Hepatocyte (in vitro differentiated cells): Measurements from ENCODE around the gene MUC20. TPM values are rescaled to one million over a fixed set of nuclear protein-coding genes. Genes with fewer than 3 reads are reported as not detected.
"Not testable (repeated sequence)": the region's sequence is repeated elsewhere in the genome, so short reads cannot be mapped to it uniquely, and the experiment has no call there.

Source experiments
- DNase-seq: peaks from one replicate; pipeline ENCODE4 v3.0.0-alpha.2; 2016; ENCODE audit warnings: low spot score
- H2AFZ ChIP-seq: fragments of 200-600 bp; sonication (generic); 2 replicates; pipeline ENCODE4 v1.6.0; 2016; ENCODE audit warnings: antibody characterized with exemption, mild to moderate bottlenecking
- H3K27ac ChIP-seq: fragments of 200-600 bp; sonication (generic); 2 replicates; pipeline ENCODE4 v1.5.1; 2016; ENCODE audit warnings: mild to moderate bottlenecking
- H3K27me3 ChIP-seq: fragments of 200-600 bp; sonication (generic); 2 replicates; pipeline ENCODE4 v1.6.1; 2016
- H3K36me3 ChIP-seq: fragments of 200-600 bp; sonication (generic); replicated peaks from 2 replicates; pipeline ENCODE4 v1.5.1; 2016; ENCODE audit warnings: low read depth; ENCODE audit not compliant: insufficient read depth
- H3K4me1 ChIP-seq: fragments of 200-600 bp; sonication (generic); 2 replicates; pipeline ENCODE4 v1.5.1; 2016; ENCODE audit warnings: mild to moderate bottlenecking, moderate library complexity; ENCODE audit not compliant: insufficient read depth
- H3K4me2 ChIP-seq: fragments of 200-600 bp; sonication (generic); 2 replicates; pipeline ENCODE4 v1.6.0; 2016
- H3K4me3 ChIP-seq: fragments of 200-600 bp; sonication (generic); 2 replicates; pipeline ENCODE4 v1.5.1; 2016; ENCODE audit warnings: mild to moderate bottlenecking
- H3K79me2 ChIP-seq: fragments of 200-600 bp; sonication (generic); 2 replicates; pipeline ENCODE4 v1.6.0; 2017; ENCODE audit warnings: mild to moderate bottlenecking
- H3K9me2 ChIP-seq: fragments of 200-600 bp; sonication (generic); replicated peaks from 2 replicates; pipeline ENCODE4 v1.6.0; 2017; ENCODE audit warnings: mild to moderate bottlenecking; ENCODE audit not compliant: insufficient read depth
- H3K9me3 ChIP-seq: fragments of 200-600 bp; sonication (generic); 2 replicates; pipeline ENCODE4 v1.5.1; 2016; ENCODE audit warnings: low read depth, mild to moderate bottlenecking
- H4K20me1 ChIP-seq: fragments of 200-600 bp; sonication (generic); 2 replicates; pipeline ENCODE4 v1.6.0; 2016; ENCODE audit warnings: mild to moderate bottlenecking; ENCODE audit not compliant: insufficient read depth, poor library complexity, severe bottlenecking
- EZH2 ChIP-seq: fragments of 200-600 bp; sonication (generic); IDR thresholded peaks from 2 replicates; pipeline ENCODE4 v1.6.1; 2016; ENCODE audit warnings: antibody characterized with exemption, mild to moderate bottlenecking, borderline replicate concordance
- EZH2phosphoT487 ChIP-seq: fragments of 200-600 bp; sonication (generic); IDR thresholded peaks from one replicate; pipeline ENCODE4 v1.6.1; 2018; ENCODE audit warnings: antibody characterized with exemption, mild to moderate bottlenecking, low read depth, moderate library complexity; ENCODE audit not compliant: unreplicated experiment, severe bottlenecking
- WGBS: methylation state at CpG from one replicate; pipeline ENCODE4 v1.1.6; 2016; ENCODE audit warnings: low lambda C conversion rate; ENCODE audit errors: missing lambda C conversion rate; 5-methylcytosine and 5-hydroxymethylcytosine counted together
- polyA plus RNA-seq: library from polyadenylated mRNA; unstranded; fragments of >200 nt; fragmentation: Nextera tagmentation; extraction: Ambion mirVana; gene quantifications from 2 replicates; pipeline ENCODE4 v1.2.1, GENCODE V29; 2016
- total RNA-seq: library from RNA; depleted of rRNA; stranded (reverse); fragments of >200 nt; gene quantifications from 2 replicates; pipeline ENCODE4 v1.2.3, GENCODE V29; 2014
- TF ChIP-seq, protein P1 (sequence below): fragments of 200-600 bp; sonication (generic); IDR thresholded peaks from 2 replicates; pipeline ENCODE4 v1.5.1; 2016; ENCODE audit warnings: antibody characterized with exemption, mild to moderate bottlenecking; ENCODE audit not compliant: poor library complexity

The MUC20 gene
- total and polyA plus RNA-seq, 2 experiments from 2014 or later = 4.5 to 8.2 TPM

DNA sequence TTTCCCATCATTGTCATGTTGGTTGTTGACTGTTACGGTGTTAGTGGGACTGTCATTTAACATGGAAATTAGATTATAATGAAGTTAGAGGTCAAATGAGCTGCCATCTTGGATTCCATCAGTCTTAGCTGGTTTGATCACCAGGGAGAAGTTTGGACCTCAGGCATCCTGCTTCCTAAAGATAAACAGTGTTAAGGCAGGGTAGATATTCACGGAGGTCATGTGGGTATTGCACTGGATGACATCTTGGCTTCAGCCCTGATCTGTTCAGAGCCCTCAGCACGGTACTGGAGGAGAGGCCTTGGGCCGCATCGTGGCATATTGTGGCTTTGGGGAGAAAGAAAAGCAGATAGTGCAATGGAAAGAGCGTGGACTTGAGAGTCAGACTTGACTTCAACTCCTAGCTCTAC lies 11.1 kb upstream of the MUC20 start:
- H3K9me3 ChIP-seq = no peaks in the 10 kb centered on the region
- H3K9me2 ChIP-seq = no peaks in the 10 kb centered on the region
- H3K4me1 ChIP-seq = no peaks in the 10 kb centered on the region
- DNase-seq = no peak
- no peak overlapping the region for H3K27ac ChIP-seq
- H4K20me1 ChIP-seq = no peaks in the 10 kb centered on the region
- no peak overlapping the region for H3K4me3 ChIP-seq
- TF ChIP-seq EZH2phosphoT487 (no peak), EZH2 (no peak)
- TF ChIP-seq, protein P1, sequence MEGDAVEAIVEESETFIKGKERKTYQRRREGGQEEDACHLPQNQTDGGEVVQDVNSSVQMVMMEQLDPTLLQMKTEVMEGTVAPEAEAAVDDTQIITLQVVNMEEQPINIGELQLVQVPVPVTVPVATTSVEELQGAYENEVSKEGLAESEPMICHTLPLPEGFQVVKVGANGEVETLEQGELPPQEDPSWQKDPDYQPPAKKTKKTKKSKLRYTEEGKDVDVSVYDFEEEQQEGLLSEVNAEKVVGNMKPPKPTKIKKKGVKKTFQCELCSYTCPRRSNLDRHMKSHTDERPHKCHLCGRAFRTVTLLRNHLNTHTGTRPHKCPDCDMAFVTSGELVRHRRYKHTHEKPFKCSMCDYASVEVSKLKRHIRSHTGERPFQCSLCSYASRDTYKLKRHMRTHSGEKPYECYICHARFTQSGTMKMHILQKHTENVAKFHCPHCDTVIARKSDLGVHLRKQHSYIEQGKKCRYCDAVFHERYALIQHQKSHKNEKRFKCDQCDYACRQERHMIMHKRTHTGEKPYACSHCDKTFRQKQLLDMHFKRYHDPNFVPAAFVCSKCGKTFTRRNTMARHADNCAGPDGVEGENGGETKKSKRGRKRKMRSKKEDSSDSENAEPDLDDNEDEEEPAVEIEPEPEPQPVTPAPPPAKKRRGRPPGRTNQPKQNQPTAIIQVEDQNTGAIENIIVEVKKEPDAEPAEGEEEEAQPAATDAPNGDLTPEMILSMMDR = no peak
- no peaks in the 10 kb centered on the region for H3K36me3 ChIP-seq
- 93% methylated on average over 6 of the region's 6 CpGs for WGBS
- H3K4me2 ChIP-seq = no peak overlapping the region
- H3K79me2 ChIP-seq = no peaks in the 10 kb centered on the region
- H2AFZ ChIP-seq = no peak overlapping the region
- no peaks in the 10 kb centered on the region for H3K27me3 ChIP-seq

DNA sequence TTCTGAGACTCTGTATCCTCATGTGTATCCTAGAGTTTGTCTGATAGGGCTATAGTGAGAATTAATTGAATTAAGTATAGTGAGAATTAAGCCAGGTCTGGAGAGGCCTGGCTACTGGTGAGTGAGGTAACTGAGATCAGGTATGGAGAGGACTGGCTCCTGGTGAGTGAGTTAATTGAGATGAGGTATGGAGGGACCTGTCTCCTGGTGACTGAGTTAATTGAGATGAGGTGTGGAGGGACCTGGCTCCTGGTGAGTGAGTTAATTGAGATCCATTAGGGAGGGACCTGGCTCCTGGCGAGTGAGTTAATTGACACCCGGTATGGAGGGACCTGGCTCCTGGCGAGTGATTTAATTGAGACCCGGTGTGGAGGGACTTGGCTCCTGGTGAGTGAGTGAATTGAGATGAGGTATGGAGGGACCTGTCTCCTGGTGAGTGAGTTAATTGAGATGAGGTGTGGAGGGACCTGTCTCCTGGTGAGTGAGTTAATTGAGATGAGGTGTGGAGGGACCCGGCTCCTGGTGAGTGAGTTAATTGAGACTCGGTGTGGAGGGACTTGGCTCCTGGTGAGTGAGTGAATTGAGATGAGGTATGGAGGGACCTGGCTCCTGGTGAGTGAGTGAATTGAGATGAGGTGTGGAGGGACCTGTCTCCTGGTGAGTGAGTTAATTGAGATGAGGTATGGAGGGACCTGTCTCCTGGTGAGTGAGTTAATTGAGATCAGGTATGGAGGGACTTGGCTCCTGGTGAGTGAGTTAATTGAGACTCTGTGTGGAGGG lies 10.5 kb upstream of the MUC20 start:
- DNase-seq, H3K36me3 ChIP-seq, H3K9me2 ChIP-seq, H3K27me3 ChIP-seq, H3K9me3 ChIP-seq, H4K20me1 ChIP-seq, H3K79me2 ChIP-seq, H3K4me1 ChIP-seq, H3K4me3 ChIP-seq, H2AFZ ChIP-seq, H3K27ac ChIP-seq, H3K4me2 ChIP-seq: not testable (repeated sequence)
- WGBS = 51% methylated on average over 6 of the region's 6 CpGs

DNA sequence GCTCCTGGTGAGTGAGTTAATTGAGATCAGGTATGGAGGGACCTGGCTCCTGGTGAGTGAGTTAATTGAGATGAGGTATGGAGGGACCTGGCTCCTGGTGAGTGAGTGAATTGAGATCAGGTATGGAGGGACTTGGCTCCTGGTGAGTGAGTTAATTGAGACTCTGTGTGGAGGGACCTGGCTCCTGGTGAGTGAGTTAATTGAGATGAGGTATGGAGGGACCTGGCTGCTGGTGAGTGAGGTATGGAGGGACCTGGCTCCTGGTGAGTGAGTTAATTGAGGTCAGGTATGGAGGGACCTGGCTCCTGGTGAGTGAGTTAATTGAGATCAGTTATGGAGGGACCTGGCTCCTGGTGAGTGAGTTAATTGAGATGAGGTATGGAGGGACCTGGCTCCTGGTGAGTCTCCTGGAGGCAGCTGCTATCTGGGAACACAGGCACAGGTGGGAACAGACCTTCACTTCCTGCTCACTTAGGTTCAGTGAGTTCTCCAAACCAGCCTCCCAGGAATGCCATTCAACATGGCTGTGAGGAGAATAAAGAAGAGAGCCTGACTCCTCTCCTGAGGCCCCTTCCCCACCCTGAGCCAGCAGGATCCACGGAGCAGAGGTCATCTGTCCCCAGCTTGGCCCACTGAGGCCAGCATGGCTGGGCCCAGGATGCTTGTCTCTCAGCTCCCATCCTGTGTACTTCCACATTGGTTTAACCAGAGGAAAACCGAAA lies 9.5 kb upstream of the MUC20 start:
- H3K9me3 ChIP-seq, H3K36me3 ChIP-seq, H3K27me3 ChIP-seq, H3K4me1 ChIP-seq, H3K4me2 ChIP-seq, H4K20me1 ChIP-seq, H3K79me2 ChIP-seq, H3K4me3 ChIP-seq, H3K9me2 ChIP-seq, H3K27ac ChIP-seq, H2AFZ ChIP-seq, DNase-seq: not testable (repeated sequence)
- WGBS = 72% methylated on average over 2 of the region's 2 CpGs

DNA sequence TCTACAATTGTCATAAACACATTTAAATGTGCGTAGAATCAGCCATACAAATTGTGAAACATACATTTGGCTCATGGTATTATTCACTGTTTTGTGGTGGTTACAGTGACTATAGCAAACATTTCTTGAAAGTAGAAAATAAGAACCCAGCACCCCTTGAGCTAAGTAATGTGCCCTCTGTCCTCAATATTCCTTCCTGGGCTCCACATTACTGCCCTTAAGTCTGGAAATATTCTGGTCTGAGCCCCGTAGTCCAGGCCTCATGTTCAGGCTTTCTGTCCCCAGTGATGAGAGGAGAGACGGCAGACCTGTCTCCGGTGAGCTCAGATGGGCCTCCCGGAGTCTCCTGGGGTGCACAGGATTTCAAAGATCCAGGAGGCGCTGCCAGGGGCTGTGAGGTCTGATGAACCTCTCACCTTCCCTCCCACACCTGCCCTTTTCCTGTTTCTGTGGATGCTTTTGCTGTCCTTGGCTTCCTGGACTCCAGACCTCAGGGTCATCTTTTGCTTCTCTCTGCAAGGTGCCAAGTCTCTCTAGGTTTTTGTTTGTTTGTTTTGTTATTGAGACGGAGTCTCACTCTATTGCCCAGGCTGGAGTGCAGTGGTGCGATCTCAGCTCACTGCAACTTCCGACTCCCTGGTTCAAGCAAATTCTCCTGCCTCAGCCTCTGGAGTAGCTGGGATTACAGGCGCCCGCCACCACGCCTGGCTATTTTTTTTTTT lies 8.8 kb upstream of the MUC20 start:
- H3K4me3 ChIP-seq = no peak overlapping the region
- H3K9me2 ChIP-seq = no peaks in the 10 kb centered on the region
- H3K27ac ChIP-seq = no peak overlapping the region
- H2AFZ ChIP-seq = no peak overlapping the region
- H3K27me3 ChIP-seq = no peaks in the 10 kb centered on the region
- peaks cover 6% of the 10 kb centered on the region for H3K4me1 ChIP-seq
- TF ChIP-seq EZH2phosphoT487 (no peak), EZH2 (no peak)
- TF ChIP-seq, protein P1 = no peak
- no peak for DNase-seq
- no peaks in the 10 kb centered on the region for H3K36me3 ChIP-seq
- no peaks in the 10 kb centered on the region for H3K79me2 ChIP-seq
- H4K20me1 ChIP-seq = no peaks in the 10 kb centered on the region
- 87% methylated on average over 12 of the region's 12 CpGs for WGBS
- no peak overlapping the region for H3K4me2 ChIP-seq
- no peaks in the 10 kb centered on the region for H3K9me3 ChIP-seq

DNA sequence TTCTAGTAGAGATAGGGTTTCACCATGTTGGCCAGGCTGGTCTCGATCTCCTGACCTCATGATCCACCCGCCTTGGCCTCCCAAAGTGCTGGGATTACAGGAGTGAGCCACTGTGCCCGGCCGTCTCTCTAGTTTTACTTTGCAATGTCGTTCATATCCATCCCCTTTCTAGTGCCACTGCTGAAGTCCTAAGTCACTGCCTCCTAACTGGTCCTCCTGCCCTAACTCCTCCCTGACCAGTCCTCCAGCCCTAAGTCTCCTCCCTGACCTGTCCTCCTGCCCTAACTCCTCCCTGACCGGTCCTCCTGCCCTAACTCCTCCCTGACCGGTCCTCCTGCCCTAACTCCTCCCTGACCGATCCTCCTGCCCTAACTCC lies 8.3 kb upstream of the MUC20 start:
- not testable (repeated sequence) for H3K4me2 ChIP-seq, H3K4me1 ChIP-seq, H3K9me3 ChIP-seq, H4K20me1 ChIP-seq, H3K9me2 ChIP-seq, H3K4me3 ChIP-seq, H2AFZ ChIP-seq, H3K27me3 ChIP-seq, H3K36me3 ChIP-seq, H3K27ac ChIP-seq, DNase-seq, H3K79me2 ChIP-seq
- WGBS = 92% methylated on average over 6 of the region's 8 CpGs

DNA sequence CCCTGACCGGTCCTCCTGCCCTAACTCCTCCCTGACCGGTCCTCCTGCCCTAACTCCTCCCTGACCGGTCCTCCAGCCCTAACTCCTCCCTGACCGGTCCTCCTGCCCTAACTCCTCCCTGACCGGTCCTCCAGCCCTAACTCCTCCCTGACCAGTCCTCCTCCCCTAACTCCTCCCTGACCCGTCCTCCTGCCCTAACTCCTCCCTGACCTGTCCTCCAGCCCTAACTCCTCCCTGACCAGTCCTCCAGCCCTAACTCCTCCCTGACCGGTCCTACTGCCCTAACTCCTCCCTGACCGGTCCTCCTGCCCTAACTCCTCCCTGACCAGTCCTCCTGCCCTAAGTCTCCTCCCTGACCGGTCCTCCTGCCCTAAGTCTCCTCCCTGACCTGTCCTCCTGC lies 7.6 kb upstream of the MUC20 start:
- WGBS = 55% methylated on average over 2 of the region's 9 CpGs
- H3K36me3 ChIP-seq = not testable (repeated sequence)

More for the DNA sequence above, 7.6 kb upstream of the MUC20 start:
- not testable (repeated sequence) for H2AFZ ChIP-seq, H3K9me2 ChIP-seq, H3K27ac ChIP-seq, H3K4me2 ChIP-seq, H3K79me2 ChIP-seq, H3K4me3 ChIP-seq, H3K27me3 ChIP-seq, H3K9me3 ChIP-seq, H3K4me1 ChIP-seq, DNase-seq, H4K20me1 ChIP-seq
